ENCODE results near the gene TASOR2.

TASOR2 gene

DNA sequence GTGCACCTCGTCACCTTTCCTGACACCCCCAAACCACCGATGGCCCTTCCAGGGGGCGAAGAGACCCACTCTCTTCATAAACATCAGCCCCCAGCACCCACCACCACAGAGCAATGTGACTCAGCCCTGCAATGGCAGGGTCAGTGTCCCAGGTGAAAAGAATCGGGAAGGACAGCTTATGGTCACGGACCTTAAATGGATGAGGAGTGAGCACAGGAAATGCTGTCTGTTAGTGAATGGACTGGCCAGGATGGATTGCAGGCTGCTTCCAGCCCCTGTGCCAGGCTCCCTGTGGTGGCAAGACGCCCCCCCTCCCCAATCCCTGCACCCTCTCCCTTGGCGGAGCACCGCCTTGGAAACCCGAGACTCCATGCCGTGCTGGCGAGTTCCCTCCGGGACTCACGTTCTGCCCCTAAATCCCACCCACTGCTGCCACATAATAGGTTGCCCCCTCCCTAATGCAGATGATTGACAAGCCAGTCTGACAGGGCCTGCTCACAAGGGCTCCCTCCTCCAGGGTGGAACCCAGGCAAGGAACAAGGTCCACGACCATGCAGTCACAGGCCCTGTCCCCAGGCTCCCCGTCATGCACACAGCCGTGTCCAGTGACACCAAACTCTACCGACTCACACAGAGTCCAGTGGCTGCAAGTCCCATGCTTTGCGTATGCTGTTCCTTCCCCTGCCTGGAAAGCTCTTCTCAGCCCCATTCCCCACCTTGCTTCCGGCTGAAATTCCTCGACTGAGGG lies 25.6 kb upstream of the TASOR2 start:
- DNase-seq, result no peak

- peak; percentile 82 for DNase-seq
These were observed 24.7 kb upstream of the TASOR2 start for GRCh38 chr10:5659702-5660528.

- DNase-seq, result no peak
These were observed 23.6 kb upstream of the TASOR2 start for GRCh38 chr10:5661043-5661442.

DNA sequence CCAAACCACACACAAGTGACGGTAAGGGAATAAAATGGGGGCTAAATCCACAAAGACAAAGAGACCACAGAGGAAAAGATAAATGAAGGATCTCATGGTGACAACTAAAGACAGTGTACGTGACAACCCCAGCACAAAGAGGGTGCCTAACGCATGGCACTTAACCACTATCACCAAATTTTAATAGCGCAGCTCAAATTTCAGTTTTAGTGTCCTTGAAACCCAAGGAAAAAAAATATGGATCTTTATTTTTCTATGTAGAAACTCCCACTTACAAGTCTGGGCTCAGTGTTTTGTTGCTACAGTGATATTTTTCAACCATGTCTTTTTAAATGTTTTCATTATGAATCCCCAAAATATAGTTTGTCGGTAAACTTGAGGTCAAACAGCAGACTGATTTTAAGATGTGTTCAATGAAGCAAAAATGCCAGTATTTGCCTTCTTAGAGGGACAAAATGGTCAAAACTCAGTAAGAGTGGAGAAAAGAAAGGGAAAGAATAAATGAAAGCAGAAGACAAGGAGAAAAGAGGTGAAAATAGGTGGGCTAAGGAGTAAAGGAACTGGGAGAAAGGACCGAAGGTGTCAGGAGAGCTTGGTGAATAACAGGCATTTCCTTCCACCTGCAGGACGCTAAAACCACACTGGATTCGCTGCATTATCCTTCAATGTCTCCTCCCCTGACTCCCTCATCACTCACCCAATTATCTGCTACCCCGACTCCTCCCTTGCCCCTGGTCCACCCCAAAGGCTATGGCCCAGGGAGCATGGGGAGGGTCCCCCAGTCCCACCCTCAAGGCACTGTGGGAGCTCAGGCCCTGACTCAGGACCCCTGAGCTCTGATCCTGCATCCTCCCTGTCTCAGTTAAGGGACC lies 21.7 kb upstream of the TASOR2 start:
- no peak for DNase-seq

DNA sequence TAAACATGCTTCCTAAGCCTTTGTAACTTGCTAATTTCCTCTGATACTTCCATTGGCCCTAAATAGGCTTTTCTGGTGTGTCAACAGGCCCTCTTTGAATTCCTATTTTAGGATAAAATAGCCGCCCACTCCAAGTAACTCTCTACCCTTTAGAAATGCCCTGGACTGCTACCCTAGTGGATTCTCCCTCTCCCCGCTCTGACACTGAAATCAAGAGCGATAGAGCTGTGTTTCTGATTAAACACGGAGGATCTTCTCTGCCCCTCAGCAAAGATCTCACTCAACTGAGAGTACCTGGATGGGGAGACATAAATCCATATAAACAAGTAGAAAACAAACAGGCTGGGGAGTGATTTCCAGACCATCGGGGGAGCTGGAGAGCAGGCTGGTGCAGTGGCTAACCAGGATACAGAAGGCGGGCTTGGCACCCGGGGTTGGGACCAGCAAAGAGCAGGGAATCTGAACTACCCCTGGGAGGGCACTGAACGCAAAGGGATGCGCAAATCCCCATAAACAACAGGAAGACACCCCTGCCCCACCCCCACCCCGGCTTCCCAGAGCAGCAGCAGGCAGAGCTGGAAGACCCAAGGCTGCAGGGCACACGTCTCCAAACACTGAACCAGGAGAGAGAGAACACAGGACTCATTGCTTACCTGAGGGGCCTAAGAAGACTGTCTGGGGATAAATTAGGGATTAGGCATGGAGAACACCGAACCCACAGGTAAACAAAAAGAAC lies 20.8 kb upstream of the TASOR2 start:
- peak; percentile 32 for DNase-seq

- no peak for DNase-seq
These were observed 19.1 kb upstream of the TASOR2 start for GRCh38 chr10:5665373-5666007.

DNA sequence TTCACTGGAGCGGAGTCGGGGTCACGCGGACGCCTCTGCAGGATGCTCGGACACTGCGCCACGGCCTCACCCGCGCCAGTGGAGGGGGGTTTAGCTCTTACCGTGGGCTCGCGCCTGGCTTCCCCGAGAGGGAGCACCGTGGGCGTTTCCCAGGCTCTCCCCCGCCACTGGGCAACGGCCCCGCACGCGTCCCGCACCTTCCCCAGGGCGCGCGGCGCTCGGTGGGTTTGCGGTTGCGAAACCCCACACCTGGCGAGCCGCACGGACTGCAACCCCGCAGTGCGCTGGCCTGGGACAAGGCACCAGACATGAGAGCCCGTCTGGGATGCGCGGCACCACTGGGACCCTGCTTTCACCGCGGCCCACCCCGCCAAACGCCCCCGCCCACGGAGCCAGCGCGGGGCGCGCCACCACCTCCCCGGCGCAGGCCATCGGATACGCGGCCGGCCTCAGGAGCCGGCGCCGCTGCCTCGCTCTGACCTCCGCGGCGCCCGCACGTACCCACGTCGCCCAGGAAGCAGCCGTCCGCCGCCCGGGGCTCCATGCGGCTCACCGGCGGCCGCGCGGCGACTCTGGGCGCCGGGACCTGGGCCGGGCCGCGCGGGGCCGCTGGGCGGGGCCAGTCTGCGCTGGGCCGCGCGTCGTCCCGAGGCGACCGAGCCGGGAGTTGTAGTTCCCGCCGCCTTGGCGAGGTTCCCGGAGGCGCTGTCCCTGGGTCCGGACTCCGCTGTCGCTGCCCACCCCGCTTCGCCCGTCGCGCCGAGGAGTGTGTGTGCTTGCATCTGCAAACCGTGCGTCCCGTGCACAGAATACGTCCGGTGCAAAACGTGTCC lies 18.4 kb upstream of the TASOR2 start, which contains the start of gene ASB13:
TSS of gene ASB13 (minus strand) at position 588 of the 833 bp plus-strand sequence. CDS start at position 544, 44 bp downstream.
- DNase-seq, result peak; percentile 87

DNA sequence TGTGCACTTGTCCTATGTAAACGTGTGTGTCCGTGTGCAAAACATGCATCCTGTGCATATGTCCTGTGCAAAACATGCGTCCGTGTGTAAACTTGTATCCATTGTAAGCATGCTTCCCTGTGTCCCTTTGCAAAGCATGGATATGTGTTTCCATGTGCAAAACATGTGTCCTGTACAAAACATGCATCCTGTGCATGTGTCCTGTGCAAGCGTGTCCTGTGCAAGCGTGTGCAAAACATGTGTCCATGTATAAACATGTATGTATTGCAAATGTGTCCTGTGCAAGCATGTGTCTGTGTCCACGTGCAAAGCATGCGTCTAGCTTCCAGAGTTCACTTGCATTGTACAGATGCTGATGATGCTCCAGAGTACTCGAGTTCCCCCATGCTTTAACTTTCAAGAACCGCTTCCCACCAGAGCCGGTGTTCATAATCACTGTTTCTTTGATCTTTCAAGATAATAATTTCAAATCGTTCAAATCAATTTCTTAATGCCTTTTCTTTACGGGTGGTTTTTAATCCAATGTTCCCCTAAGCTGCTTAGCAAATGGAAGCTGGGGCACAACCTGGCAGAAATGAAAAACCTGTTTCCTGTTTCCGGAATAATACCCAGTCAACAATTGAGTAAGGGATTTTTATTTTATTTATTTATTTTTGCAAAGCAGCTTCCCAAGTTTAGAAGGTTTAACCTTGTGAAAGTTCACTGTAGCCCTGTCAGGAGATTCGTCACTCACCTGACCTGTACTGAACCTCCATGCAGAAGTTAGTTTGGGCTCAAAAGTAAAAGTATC lies 17.6 kb upstream of the TASOR2 start:
- peak; percentile 48 for DNase-seq

GRCh38 chr10:5668429-5668828 lies 16.2 kb upstream of the TASOR2 start:
- DNase-seq, result peak; percentile 77

GRCh38 chr10:5669604-5670003 lies 15.0 kb upstream of the TASOR2 start:
- no peak for DNase-seq

DNA sequence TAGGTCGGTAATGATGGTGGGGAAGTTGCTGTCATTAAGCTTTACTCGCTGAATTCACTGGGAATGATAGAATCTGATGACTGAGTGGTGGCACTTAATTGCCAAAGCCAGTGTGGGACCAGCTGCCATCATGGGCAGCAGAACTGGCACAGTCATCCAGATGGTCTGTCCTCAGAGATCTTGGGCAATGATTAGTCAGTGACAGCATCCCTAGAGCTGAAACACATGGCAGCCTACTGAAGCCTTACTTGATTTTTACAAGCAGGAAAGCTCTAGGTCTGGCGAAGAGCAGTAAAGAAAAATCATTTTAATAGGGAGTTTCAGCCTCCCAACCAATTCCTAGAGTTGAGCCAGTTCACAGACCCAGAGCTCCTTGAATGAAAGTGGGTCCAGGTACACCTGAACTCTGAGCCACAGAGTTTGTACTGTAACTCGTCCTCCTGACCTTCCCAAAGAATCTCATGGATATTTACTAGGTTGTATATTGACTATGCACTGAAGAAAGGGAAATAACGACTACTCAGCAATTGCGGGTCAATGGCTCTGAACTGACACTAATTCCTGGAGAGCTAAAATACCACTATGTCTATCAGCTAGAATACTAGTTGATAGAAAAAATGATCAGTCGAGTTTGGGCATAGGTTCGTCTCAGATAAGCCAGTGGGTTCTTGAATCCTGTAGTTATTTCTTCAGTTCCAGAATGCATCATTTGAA lies 13.8 kb upstream of the TASOR2 start:
- no peak for DNase-seq

DNA sequence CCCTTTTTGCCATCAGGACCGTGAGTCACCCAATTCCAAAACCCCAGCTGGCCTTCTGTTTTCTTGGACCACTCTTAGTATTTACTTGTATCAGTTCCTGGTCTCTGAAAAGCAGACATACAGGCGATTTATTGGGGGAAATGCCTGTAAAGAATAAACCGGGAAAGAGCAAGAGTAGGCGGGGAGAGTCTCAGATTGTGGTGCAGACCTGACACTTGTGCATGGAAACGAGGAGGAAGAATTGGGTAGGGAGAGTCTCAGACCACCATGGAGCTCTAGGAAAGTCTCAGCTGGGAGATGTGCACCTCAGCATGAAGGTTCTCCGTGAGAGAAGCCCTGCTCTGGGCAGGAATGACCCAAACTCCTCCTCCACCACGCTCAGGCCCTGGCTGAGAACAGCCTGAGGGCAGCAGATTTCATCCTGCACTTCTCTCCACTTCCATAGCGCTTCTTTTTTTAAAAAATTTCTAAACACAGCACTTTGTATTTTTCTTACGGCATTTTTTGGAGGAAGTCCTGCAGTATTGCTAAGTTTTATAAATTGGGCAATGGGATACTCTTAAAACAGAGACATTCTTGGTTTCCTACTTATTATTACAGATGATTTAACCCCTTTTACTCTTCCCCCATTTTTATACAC lies 6.1 kb upstream of the TASOR2 start:
- no peak for DNase-seq

GRCh38 chr10:5679037-5679435 lies 5.6 kb upstream of the TASOR2 start:
- DNase-seq, result no peak

- DNase-seq, result no peak
These were observed 5.0 kb upstream of the TASOR2 start for GRCh38 chr10:5679606-5680005.

- DNase-seq, result no peak
These were observed 2.7 kb upstream of the TASOR2 start for GRCh38 chr10:5681930-5682329.

- peak; percentile 40 for DNase-seq
These were observed 1.6 kb upstream of the TASOR2 start for GRCh38 chr10:5683065-5683464.

DNA sequence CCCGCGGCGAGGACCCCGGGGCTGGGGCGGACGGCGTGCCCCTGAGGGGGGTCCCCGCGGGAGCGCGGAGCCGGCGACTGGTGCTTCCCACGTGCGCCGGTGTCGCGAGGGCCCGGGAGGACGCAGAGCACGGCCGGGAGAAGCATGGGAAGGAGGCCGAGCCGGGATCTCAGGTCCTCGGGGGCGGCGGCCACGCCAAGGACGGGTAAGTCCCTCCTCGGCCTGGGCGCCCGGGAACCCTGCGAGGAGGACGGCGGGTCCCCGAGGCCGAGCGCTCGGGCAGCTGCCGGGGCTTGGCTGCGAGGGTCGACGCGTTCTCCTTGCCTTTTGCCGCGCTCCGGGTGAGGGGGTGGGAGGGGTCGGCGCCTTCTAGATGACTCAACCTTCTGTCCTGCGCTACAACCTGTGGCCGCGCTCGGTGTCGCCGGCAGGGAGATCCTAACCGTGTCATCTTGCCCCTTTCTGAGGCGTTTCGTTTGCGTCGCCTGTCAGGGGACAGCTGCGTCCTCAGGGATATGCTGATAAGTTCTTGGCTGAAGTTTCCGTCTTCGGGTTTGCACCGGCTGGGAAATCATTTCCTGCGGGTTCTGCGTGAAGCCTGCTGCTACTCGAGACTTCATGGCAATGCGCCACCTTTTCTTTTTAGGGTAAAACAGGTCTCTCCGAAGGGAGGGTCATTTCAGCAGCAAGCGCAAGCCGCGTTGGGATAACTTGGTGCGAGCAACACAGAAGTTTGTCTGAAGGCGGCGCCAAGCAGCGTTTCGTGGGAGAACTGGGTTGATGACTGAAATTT lies 529 bp downstream of the TASOR2 start:
- peak; percentile 89 for DNase-seq

- DNase-seq, result peak; percentile 50
These were observed 1.2 kb downstream of the TASOR2 start for GRCh38 chr10:5685764-5686240.
